DMS79 (cell line): ENCODE measurements around the gene PBX2.
"Not testable (repeated sequence)": the region's sequence is repeated elsewhere in the genome, so short reads cannot be mapped to it uniquely, and the experiment has no call there.

Source experiments
- DNase-seq: peaks from one replicate; lab custom pipeline; 2025; lab: John Stamatoyannopoulos, UW

Gene PBX2

GRCh38 chr6:32190054-32190851 lies at the start of gene PBX2:
TSS of gene PBX2 (minus strand) at chr6:32190202. CDS start at chr6:32189915, 287 bp downstream.
- DNase-seq, result peak; percentile 59

GRCh38 chr6:32239462-32239861 lies 49.5 kb upstream of the PBX2 start:
- no peak for DNase-seq

- no peak for DNase-seq
Measured at GRCh38 chr6:32234934-32235333, 44.9 kb upstream of the PBX2 start.

- DNase-seq, result no peak
Measured at GRCh38 chr6:32226434-32226833, 36.4 kb upstream of the PBX2 start.

GRCh38 chr6:32224696-32225095 lies 34.7 kb upstream of the PBX2 start:
- DNase-seq, result no peak

GRCh38 chr6:32223258-32224235 lies 33.5 kb upstream of the PBX2 start, which contains the start of gene NOTCH4:
TSS of gene NOTCH4 (minus strand) at chr6:32224067. CDS start at chr6:32223928, 139 bp downstream.
- DNase-seq, result no peak

GRCh38 chr6:32222333-32223230 lies 32.6 kb upstream of the PBX2 start:
- no peak for DNase-seq

- no peak for DNase-seq
Measured at GRCh38 chr6:32220021-32220420, 30.0 kb upstream of the PBX2 start.

- DNase-seq, result no peak
Measured at GRCh38 chr6:32218167-32218566, 28.2 kb upstream of the PBX2 start.

- no peak for DNase-seq
Measured at GRCh38 chr6:32216998-32217397, 27.0 kb upstream of the PBX2 start.

GRCh38 chr6:32216285-32216684 lies 26.3 kb upstream of the PBX2 start:
- no peak for DNase-seq

- no peak for DNase-seq
Measured at GRCh38 chr6:32215617-32216016, 25.6 kb upstream of the PBX2 start.

GRCh38 chr6:32214126-32214525 lies 24.1 kb upstream of the PBX2 start:
- no peak for DNase-seq

GRCh38 chr6:32213649-32214048 lies 23.6 kb upstream of the PBX2 start:
- DNase-seq, result no peak

- no peak for DNase-seq
Measured at GRCh38 chr6:32212076-32212760, 22.2 kb upstream of the PBX2 start.

- DNase-seq, result not testable (repeated sequence)
Measured at GRCh38 chr6:32211432-32211831, 21.4 kb upstream of the PBX2 start.

- no peak for DNase-seq
Measured at GRCh38 chr6:32210191-32210601, 20.2 kb upstream of the PBX2 start.

GRCh38 chr6:32208996-32209395 lies 19.0 kb upstream of the PBX2 start:
- no peak for DNase-seq

- DNase-seq, result no peak
Measured at GRCh38 chr6:32204268-32204715, 14.3 kb upstream of the PBX2 start.

- DNase-seq, result peak; percentile 30
Measured at GRCh38 chr6:32203426-32204267, 13.6 kb upstream of the PBX2 start.
